Activated naive CD4-positive, alpha-beta T cell treated with anti-CD3 and anti-CD28 coated beads, Interleukin-2, amount 50 U/mL, for 72 hours (primary cell): ENCODE results near the gene SDHAF3. TPM values are rescaled to one million over a fixed set of nuclear protein-coding genes. Genes with fewer than 3 reads are reported as not detected.

Experiments used
- total RNA-seq, 2 donors: library from RNA; stranded (reverse); gene quantifications; one replicate each; pipeline ENCODE4 v1.2.3, GENCODE V29; 2022

SDHAF3 gene
- total RNA-seq, 2 donors from 2014 or later, result 19.7 to 28.8 TPM

Other genes starting within 250 kb of the SDHAF3 start
- not detected for gene DLX6, start 112.1 kb upstream of the SDHAF3 start, total RNA-seq
- gene DLX5, start 92.9 kb upstream of the SDHAF3 start, total RNA-seq, result not detected